Psoas muscle (tissue), 8 donors: ENCODE results near the gene PDLIM4. TPM values are rescaled to one million over a fixed set of nuclear protein-coding genes. Genes with fewer than 3 reads are reported as not detected.
A peak's percentile ranks its signal among the peaks of the same experiment; 100 is the strongest.

Source experiments
- ATAC-seq, 4 donors: fragments of 200-7000 bp; cut with Tn5 transposase; one replicate each; pipeline ENCODE4 v1.9.1; 2020; ENCODE audit warnings: moderate library complexity in 3 of 4, mild to moderate bottlenecking in 2 of 4
- DNase-seq, 2 donors: peaks; one replicate each; pipeline ENCODE4 v3.0.0-alpha.2; 2020
- H3K27ac ChIP-seq: fragments of 200-600 bp; one replicate; pipeline ENCODE4 v1.8.0; 2022
- H3K27me3 ChIP-seq, 3 donors: fragments of 200-600 bp in 1 of 3; one replicate each; pipeline versions ENCODE4 v1.6.1 to v1.8.0; 2013 to 2022; ENCODE audit warnings: low read length in 2 of 3, mild to moderate bottlenecking in 2 of 3, moderate library complexity in 1 of 3; ENCODE audit not compliant: insufficient read depth in 3 of 3
- H3K36me3 ChIP-seq, 2 donors: fragments of 200-600 bp in 1 of 2; one replicate each; pipeline versions ENCODE4 v1.6.1 to v1.8.0; 2013 to 2022; ENCODE audit warnings: low read depth in 1 of 2, mild to moderate bottlenecking in 1 of 2, moderate library complexity in 1 of 2; ENCODE audit not compliant: insufficient read depth in 1 of 2
- H3K4me1 ChIP-seq: fragments of 200-600 bp; one replicate; pipeline ENCODE4 v1.8.0; 2022
- H3K4me3 ChIP-seq: fragments of 200-600 bp; one replicate; pipeline ENCODE4 v1.8.0; 2022; ENCODE audit warnings: mild to moderate bottlenecking
- H3K9me3 ChIP-seq: fragments of 200-600 bp; one replicate; pipeline ENCODE4 v1.8.0; 2022
- CTCF ChIP-seq: fragments of 200-600 bp; IDR thresholded peaks from one replicate; pipeline ENCODE4 v1.8.0; 2022; ENCODE audit warnings: antibody characterized with exemption
- WGBS, 3 donors: extraction: QIAGEN DNeasy Blood & Tissue Kit; methylation state at CpG; one replicate each; pipeline versions ENCODE4 v1.1.6 to v1.1.7; 2013; 5-methylcytosine and 5-hydroxymethylcytosine counted together
- intact Hi-C, 2 donors: fragments of 100-400 bp; cut with DNase I; formaldehyde crosslinking; loops; one replicate each; pipeline versions ENCODE4 v1.11.0 to v1.14.2; 2022
- polyA plus RNA-seq, 3 donors: library from polyadenylated mRNA; stranded (reverse); fragments of 200-250 nt; gene quantifications; one replicate each; pipeline ENCODE4 v1.2.3, GENCODE V29; 2013
- total RNA-seq, 4 donors: library from RNA; stranded (reverse); fragmentation: NEBNext Ultra II Directional in 2 of 4; extraction: Animal tissue kit (Norgen Biotek cat#: 25700) in 2 of 4; gene quantifications; one replicate each; pipeline versions ENCODE4 v1.2.1 to v1.2.4, GENCODE V29; 2021 to 2023
- donor health status: healthy with polysubstance abuse.
- donor health status: DM: no; HTN: no; CAD: no; lungs with moderate emphysema.
- donor health status: Bipolar disorder and iron deficiency.
- donor health status: healthy.
- donor health status: DM: yes; HTN: yes; CAD: no.
- donor health status: DM: no; HTN: no; CAD: no.
- donor health status: DM: no; HTN: no; CAD: no.
- donor health status: DM: yes; HTN: yes; CAD: no.

Gene PDLIM4
- total and polyA plus RNA-seq, 7 donors = 1.8 to 6.6 (median 5.6) TPM

- peaks cover 0 to 3% of the 10 kb centered on the region in 2 donors for H3K36me3 ChIP-seq
- ATAC-seq = peak in 2 of 4 donors; percentile 8 to 16
- peaks cover 5% of the 10 kb centered on the region for H3K9me3 ChIP-seq
- intact Hi-C loops = no loop called here
- DNase-seq = no peak
- H3K4me1 ChIP-seq = peaks cover 16% of the 10 kb centered on the region
- H3K27ac ChIP-seq = no peak overlapping the region
- peaks cover 0 to under 1% (median 0%) of the 10 kb centered on the region in 3 donors for H3K27me3 ChIP-seq
- WGBS, 3 donors = 71 to 74% (median 73%) methylated on average over 11 of the region's 11 CpGs
- no peak for TF ChIP-seq CTCF
- H3K4me3 ChIP-seq = no peak overlapping the region
Measured at GRCh38 chr5:132301344-132302271, 44.1 kb downstream of the PDLIM4 start.

GRCh38 chr5:132302413-132302812 lies 44.9 kb downstream of the PDLIM4 start:
- Histone ChIP-seq H3K27me3 (no peaks in the 10 kb centered on the region), H3K27ac (no peak overlapping the region), H3K9me3 (peaks cover 5% of the 10 kb centered on the region), H3K36me3 (peaks cover 0 to 3% of the 10 kb centered on the region in 2 donors), H3K4me3 (no peak overlapping the region), H3K4me1 (peaks cover 16% of the 10 kb centered on the region)
- WGBS, 3 donors = 76 to 84% (median 76%) methylated on average over 3 of the region's 3 CpGs
- ATAC-seq (no peak), DNase-seq (no peak)
- intact Hi-C loops = no loop called here
- no peak for TF ChIP-seq CTCF

- Histone ChIP-seq H3K4me1 (peaks cover 5% of the 10 kb centered on the region), H3K27ac (no peak overlapping the region), H3K9me3 (peaks cover 5% of the 10 kb centered on the region), H3K4me3 (no peak overlapping the region), H3K36me3 (peaks cover 0 to 3% of the 10 kb centered on the region in 2 donors), H3K27me3 (no peaks in the 10 kb centered on the region)
- ATAC-seq (no peak), DNase-seq (no peak)
- intact Hi-C loops = no loop called here
- no peak for TF ChIP-seq CTCF
- WGBS, 3 donors = 93 to 97% (median 94%) methylated on average over 6 of the region's 6 CpGs
Measured at GRCh38 chr5:132303589-132303988, 46.1 kb downstream of the PDLIM4 start.

GRCh38 chr5:132305420-132305819 lies 47.9 kb downstream of the PDLIM4 start:
- Histone ChIP-seq H3K4me3 (no peak overlapping the region), H3K27ac (no peak overlapping the region), H3K36me3 (peaks cover 0 to 3% of the 10 kb centered on the region in 2 donors), H3K9me3 (peaks cover 5% of the 10 kb centered on the region), H3K4me1 (no peaks in the 10 kb centered on the region), H3K27me3 (no peaks in the 10 kb centered on the region)
- intact Hi-C loops = no loop called here
- no peak for TF ChIP-seq CTCF
- DNase-seq = no peak
- no peak for ATAC-seq
- WGBS, 3 donors = 84 to 90% (median 90%) methylated on average over 2 of the region's 2 CpGs
